GM12878 (cell line): ENCODE measurements around the gene HAP1.

Source experiments
- BACH1 ChIP-seq: fragments of 450-650 bp; IDR thresholded peaks from 2 replicates; pipeline ENCODE4 v1.6.1; 2017; ENCODE audit warnings: mild to moderate bottlenecking, borderline replicate concordance
- EZH2 ChIP-seq: IDR thresholded peaks from 2 replicates; pipeline ENCODE4 v1.6.1; 2012; ENCODE audit warnings: low read depth, mild to moderate bottlenecking, control low read depth, inconsistent platforms, low read length, borderline replicate concordance; ENCODE audit not compliant: control insufficient read depth
- IKZF2 ChIP-seq, 2 experiments: fragments of 450-650 bp; IDR thresholded peaks; 2 replicates each; pipeline ENCODE4 v1.6.1; 2017; ENCODE audit warnings: mild to moderate bottlenecking in 2 of 2, moderate library complexity in 2 of 2
- NFYB ChIP-seq: IDR thresholded peaks from 2 replicates; pipeline ENCODE4 v1.6.1; 2011; ENCODE audit warnings: low read depth, mild to moderate bottlenecking, low read length, improper control_type of control experiment, moderate library complexity; ENCODE audit not compliant: insufficient read depth
- POLR2AphosphoS5 ChIP-seq: IDR thresholded peaks from 2 replicates; pipeline ENCODE4 v1.6.1; 2011; ENCODE audit warnings: mild to moderate bottlenecking, low read length, inconsistent platforms
- SIX5 ChIP-seq: IDR thresholded peaks from 2 replicates; pipeline ENCODE4 v1.6.1; 2011; ENCODE audit warnings: mild to moderate bottlenecking, low read depth, low read length, moderate library complexity; ENCODE audit not compliant: severe bottlenecking
- TCF12 ChIP-seq: IDR thresholded peaks from 2 replicates; pipeline ENCODE4 v1.6.1; 2011; ENCODE audit warnings: low read depth, mild to moderate bottlenecking, low read length
- ZNF24 ChIP-seq: fragments of 450-650 bp; IDR thresholded peaks from 2 replicates; pipeline ENCODE4 v1.6.1; 2017; ENCODE audit warnings: antibody characterized with exemption, mild to moderate bottlenecking

GRCh38 chr17:41777157-41777573 lies 42.7 kb upstream of the HAP1 start:
- TF ChIP-seq BACH1 (no peak), ZNF24 (no peak), TCF12 (no peak), SIX5 (no peak), POLR2AphosphoS5 (no peak), IKZF2 (IDR thresholded peaks at IDR 0.05) (no peak), NFYB (no peak), EZH2 (no peak)
